SKM-1 (cell line): Measurements from ENCODE around the gene PDCD6IP.

Experiments
- DNase-seq: peaks from one replicate; lab custom pipeline; 2025; ENCODE audit not compliant: unreplicated experiment; lab: John Stamatoyannopoulos, UW

The PDCD6IP gene

DNA sequence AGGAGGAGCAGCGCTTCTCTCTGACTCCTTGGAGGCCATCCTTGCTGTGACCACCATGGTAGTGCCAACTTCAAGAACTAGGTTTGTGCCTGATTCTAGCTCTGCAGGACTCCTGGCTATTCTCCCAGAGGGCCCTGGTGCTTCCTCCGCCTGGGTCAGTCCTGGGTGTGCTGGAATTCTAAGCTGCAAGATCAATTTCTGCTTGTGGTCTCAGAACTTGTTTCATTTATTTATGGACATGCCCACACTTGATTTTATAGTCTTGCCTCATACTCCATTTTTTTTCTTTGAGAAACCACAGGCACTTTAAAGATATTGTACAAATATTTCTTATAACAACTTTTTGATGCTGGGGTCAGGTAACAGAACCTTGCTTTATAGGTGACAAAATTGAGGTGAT, 87.6 kb downstream of the PDCD6IP start:
- DNase-seq = no peak

DNA sequence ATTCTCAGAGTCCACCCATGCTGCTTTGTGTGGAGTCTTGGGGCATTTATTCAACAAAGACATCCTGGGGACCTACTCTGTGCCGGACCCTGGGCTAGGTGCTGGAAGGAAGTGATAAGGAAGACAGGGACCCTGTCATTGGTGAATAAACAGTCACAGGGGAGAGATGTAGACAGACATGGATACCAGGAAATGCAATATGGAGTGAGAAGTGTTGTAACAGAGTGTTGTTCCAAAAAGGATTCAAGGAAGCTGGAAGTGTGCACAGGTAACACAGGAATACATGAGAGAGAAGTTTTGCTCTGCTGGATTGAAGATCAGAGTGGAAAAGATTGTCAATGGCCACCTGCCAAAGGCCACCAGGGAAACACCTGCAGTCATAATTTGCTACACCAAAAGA, 89.0 kb downstream of the PDCD6IP start:
- no peak for DNase-seq

DNA sequence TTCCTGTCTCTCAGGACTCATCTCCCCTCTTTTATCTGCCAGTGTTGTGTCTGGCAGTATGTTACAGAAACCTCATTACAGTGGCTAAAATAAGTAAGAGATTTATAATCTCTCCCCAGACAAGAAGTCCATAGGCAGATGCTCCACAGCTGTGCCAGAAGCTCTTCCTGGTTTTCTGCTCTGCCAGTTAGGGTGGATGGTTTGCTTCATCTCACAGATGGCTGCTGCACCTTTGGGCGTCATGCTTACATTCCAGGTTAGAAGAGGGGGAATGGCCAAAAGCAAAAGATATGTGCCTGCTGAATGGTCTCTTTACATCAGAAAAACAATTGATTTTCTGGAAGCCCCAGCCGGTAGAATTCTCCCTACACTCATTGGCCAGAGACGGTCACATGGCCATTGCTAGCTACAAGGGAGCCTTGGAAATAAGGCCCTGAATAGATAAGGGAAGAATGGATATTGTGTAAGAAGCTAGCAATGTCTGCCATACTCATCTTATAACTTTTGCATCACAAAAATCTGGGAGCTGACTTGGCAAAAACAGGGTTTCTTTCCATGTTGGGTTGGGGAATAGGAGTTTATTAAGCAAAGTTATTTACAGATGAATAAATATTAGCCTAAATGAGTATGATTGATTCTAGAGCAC, 91.1 kb downstream of the PDCD6IP start:
- DNase-seq = no peak

DNA sequence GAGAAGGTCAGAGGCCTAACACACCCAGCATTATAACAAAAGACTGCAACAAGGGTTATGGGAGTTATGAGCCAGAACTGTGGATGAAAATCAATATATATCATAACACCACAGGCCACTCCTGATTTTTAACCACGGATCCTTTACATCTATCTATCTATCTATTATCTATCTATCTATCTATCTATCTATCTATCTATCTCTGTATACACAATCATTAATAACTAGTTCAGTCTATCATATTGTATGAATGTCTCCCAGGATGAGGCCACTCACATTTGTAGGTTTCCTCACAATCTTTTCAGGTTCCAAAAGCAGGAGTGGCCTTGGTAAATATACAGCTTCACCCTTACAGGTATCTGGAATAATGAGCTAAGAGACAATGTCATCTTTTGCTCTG, 94.2 kb downstream of the PDCD6IP start:
- DNase-seq = no peak

DNA sequence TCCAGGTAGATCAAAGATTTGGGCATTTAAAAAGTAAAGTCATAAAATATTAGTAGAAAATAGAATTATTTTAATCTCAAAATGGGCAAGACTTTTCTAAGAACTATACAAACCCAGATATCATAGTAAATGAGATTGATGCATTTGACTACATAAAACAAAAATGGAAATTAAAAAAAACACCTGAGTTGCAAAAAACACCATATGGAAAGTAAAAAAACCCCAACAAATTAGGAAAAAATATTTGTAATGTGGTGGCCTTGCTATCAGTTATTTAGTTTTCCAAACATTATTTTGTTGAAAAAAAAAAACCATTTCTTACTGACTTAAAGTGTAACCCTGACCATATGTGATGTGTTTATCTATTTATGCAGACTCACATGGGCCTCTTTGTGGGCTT, 97.2 kb downstream of the PDCD6IP start:
- DNase-seq = no peak

DNA sequence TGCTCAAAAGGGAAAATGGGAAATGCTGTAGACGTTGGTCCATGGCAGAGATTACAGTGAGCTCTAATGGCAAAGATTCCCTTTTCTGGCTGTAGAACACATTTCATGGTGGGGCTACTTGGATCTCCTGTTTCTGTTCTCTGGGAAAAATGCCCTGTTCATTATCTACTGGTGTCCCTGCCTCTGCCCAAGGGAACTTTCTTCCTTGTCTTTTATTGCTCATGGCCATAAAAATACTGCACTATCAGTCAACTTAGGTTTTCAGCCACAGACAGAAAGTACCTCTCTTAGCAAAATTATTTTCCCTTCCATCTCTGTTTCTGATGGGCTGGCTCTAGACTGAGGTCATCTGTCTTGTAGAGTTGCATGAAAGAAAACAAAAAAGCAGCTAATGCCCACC, 98.9 kb downstream of the PDCD6IP start:
- DNase-seq = no peak

DNA sequence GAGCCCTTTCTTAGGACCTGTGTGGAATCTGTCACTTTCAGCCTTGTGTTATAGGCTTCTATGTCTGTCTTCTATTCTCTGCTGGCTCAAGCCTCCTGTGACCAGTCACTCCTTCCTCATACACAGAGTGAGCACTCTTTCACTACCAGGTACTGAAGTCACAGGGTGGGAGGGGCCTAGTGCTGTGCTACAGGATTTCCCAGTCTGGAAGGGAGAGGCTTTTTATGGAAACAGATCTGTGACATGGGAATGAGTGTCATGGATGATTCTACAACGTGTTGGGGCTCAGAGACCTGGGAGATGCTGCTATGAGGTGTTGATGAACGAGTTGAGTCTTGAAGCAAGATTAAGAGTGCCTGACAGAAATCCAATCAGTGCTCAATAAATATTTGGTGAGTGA, 100.5 kb downstream of the PDCD6IP start:
- DNase-seq = no peak

DNA sequence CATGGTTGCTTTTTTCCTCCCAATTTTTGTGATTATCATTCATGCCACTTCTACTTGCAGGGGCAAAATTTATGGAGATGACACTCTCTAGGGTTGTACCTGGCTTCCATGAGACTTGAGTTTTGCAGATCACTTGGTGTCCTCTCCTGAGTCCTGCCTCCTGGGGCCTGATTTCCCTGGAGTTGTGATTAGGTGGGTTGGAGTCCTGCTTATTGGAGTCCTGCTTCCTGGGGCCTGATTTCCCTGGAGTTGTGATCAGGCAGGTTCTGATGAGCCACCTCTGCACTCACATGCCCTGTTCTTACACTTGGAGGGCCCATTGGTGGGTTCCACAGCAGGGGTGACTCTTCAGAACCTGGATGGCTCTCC, 102.0 kb downstream of the PDCD6IP start:
- DNase-seq = no peak

DNA sequence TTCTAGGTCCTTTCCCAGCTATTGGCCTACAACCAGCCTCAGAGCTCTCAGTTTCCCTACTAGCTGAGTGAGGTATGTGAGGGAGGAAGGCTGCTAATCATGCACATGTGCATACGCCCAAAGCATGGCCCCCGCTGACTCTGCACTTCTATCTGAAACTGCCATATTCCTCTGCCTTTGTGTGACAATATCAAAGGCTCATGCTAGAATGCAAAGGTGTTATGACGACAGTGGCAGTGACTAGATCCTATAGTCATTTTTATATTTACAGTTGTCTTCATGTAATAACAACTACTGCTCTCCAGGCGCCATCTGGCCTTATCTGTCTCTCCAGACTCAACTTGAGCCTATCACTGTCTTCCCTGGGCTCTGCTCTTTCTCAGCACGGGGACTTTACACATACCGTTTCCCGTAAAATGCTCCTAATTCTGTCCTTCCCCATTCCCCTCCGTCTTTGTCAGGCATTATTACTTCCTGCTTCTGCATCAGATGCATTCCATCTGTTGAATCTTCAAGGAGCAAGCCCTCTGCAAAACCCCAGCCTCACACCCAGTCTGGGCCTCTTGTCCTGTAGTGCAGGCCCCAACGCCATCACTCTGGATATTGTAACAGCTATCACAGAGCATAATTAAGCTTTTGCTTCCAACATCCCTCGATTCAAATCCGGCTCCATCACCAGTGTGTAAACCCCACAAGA, 102.5 kb downstream of the PDCD6IP start:
- DNase-seq = no peak

DNA sequence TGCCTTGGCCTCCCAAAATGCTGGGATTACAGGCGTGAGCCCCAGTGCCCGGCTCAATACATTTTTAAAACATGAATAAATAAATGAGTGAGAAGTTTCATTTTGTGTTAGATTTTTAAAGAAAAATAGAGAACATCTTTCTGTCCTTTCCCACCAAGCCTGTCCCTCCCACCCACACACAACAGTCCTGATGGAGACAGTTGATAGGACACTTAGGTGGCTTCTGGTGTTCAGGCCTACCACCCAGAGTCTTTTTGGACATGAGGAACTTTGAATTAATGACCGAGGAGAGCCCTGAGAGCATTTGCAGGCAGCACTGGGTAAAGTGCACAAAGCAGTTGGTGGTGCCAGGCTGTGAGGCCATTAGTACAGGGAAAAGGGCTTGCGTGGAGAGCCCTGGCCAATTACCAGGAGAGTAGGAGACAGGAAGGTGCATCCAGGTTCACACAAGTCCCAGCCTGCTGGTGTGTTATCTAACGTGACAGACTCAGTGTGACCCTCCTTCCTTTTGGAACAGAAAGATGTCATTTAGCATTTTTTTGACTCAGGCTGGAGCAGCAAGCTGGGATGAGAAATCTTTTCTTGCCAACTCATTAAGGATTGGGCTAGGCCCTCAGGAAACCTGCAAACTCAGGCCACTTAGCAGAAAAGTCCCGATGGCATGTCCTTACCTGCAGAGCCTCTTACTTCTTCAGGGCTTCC, 103.6 kb downstream of the PDCD6IP start:
- no peak for DNase-seq

DNA sequence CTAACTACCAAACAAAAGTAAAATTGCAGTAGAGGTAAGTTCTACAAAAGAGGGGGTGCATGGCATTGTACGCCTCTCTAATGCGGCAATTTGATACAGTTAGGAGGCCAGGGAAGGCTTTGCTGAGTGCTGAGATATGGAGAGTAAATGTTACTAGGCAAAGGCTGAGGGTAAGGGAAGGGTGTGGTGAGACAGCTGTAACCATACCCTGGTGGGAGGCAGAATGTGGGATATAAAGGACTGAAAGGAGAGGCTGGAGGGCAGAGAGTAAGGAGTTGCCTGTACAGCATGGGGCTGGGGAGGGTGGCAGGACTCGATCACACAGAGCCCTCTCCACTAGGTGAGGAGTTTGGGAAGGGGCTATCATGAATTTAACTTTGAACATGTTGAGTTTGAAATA, 106.3 kb downstream of the PDCD6IP start:
- DNase-seq = no peak

DNA sequence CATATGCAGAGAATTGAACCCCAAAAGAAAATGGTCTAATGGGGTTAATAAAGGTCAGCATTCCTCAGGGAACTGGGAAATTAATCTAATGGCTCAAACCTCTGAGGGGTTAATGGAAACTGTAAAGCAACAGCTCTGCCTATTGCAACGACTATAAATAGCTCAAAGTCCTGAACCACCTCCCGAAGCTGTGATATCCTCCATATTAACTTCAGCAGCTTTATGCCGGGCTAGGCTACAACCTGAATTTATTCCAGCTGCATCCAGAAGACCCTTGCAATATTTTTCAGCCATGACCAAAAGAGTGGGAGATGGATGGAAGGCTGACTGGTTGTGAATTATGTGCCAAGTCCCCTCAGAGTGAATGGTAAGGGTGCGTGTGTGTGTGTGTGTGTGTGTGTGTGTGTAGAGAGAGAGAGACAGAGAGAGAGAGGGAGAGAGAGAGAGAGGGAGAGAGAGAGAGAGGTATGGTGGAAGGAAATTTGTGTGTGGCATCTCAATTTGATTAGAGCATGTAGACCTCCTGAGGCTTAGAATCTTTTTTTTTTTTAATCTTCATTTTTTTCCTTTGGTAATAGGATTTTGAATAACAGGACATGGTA, 109.9 kb downstream of the PDCD6IP start:
- no peak for DNase-seq

DNA sequence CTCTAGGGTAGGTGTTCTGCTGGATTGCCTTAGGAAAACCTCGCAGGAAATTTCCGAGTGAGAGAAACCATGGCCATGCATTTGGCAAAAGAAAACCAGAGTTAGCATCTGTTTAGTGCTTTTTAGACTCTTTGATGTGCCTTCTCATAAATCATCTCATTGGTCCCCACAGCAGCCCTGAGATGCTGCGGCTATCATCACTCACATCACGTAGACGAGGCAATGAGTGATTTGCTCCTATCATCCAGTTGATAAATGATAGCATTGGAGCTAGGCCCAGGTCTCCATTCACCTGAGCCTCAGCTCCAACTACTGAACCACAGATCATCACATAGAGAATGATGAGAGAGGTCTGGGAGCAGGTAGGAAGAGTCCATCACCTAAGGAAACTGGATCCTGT, 111.1 kb downstream of the PDCD6IP start:
- no peak for DNase-seq

DNA sequence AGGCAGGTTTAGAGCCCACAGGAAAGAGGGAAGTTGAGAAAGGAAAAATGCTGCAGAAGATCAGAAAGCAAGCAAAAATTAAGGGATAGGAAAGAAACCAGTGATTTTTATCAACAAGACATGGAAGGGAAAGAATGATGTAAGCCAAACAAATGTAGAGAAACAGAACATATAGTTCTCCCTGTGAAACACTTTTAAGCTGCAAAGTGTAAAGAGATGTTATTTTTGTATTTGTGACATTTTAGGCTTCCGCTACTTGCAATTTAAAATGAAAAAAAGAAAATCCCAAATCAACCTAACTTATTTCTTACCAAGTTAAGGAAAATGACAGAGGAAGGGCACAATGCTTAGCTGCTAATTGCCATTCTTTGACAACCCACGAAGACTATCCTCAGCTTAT, 111.6 kb downstream of the PDCD6IP start:
- DNase-seq = no peak

DNA sequence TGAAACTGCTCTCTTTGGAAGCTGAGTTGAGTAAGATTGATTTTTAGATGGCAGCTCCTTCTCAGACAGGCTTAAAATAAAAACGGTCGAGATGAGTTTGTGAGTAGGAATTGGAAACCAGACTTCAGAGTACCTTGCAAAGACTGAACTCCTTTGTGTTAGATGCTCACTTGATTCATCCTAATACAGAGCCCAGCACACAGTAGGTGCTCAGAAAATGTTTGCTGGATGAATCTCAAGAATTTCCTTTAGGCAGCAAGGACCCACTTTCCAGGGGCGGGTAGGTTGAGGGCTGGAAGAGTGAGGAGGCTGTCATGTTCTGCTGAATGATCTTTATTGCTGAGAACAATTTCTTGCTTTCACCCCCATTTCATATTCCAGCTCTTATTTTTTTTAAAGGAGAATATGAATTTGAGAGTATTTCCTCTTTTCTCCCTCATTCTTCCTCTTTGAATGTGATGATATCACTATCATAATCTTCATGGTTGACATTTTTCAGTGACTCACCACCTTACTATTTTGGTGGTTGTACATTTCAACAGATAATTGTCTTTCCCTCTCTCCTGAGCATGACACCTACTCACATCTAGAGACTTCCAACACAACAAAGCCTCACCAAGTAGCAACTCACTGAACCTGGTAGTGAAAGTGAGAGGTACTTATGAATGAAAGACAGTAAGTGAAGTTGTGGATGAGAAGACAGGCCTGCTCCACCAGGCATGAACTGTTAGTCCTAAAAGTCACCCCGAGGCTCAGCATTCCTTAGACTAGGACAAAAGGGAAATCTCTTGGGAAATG, 113.3 kb downstream of the PDCD6IP start:
- DNase-seq = peak; percentile 19

DNA sequence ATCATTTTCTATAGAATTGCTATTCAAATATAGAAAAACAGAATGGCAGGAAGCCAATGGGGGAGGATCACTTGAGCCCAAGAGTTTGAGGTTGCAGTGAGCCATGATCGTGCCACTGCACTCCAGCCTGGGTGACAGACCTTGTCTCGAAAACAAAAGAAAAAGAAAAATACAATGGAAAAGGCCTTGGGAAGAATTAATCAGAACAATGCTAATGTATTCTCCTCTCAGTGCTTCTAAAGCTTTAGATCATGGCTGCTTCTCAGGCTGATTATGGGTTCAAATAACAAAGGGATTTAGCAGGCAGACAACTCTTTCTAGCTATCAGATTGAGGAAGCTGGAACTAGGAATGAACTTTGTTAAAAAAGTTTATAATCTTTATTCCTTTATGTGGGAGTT, 115.8 kb downstream of the PDCD6IP start:
- no peak for DNase-seq

DNA sequence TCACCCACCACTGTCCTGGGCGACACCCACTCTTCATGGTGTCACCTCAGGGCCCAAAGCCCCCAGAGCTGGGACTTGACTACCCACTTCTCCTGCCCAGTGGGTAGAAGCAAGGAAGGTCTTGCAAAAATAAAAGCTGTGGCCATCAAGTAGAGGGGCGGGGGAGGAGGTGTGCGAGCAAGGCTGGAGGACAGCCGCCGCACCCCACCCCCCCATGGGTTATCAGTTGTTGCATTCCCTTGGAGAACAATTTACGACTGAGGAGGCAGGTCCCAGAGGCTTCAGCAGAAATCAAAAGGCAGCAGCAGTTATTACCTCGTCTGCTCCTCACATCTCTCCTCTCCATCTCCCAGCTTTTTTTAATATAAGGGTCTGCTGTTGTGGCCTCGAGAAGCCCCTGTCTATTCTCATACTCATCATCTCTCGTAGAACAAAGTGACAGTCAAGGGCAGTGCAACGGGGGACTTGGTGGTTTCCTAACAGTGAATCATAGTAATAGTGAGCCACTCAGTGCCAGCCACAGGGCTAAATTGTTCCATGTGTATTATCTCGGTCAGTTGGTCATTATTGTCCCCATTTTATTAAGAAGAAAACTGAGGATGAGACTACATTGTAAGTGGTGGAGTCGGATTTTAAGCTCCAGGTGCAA, 116.4 kb downstream of the PDCD6IP start:
- no peak for DNase-seq

DNA sequence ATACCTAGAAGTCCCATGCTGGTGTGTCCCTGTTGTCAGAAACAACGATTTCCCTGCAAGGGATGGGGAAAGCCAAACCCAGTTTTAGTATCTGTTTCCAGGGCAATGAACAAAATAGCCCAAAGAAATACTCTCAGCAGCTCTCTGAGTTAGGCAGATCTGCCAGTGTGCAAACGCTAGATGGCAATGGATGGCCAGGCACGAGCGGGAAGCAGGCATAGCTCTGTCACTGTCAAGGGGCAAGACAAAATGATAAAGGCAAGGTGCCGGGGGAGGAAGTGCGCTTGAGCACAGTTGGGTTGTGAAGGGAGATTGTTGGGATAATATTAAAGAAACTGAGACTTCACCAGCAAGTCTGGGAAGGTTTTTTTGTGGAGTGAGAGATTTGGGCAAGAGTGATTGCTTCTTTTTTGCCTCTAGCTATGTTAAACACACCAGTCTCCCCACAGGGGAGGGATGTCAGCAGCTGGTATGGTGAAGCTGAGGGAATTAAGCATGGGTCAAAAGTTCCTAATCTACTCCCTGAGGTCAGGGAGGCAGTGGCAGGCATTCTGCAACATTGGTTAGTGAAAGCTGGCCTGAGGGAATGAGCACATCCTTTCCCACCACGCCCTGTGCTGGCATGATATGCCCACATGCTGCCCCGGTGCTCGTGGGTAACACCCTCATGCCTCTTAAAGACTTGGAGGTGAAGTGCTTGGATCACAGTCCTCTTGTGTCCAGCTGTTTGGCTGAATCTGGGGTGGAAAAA, 117.5 kb downstream of the PDCD6IP start:
- DNase-seq = no peak

DNA sequence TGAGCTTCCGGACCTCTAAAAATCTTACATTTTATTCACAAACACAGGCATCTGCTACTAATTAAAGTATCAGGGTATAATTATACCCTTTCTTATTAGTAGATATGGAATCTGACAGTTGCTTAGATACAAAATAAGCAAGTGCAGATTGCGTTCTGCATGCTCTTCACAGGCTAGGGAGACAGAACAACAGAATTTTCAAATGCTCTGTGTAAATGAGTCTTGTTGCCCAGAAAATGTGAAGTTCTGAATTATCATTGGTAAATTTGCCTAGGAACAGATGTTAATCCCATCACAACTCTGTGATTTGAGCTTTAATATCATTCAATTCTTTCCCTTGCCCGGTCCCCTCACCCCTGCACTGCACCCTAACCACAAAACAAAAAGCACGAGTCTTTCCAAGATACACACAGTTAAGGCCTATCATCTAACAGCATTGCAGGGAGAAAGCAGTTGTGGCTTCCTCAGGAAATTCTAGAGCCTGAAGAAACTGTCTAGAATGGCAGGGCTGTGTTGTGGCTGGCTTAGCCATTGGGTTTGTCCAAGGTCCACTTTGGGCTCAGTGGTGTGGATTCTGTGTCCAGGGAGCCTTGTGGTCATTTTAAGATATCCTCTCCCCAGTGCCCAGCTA, 119.8 kb downstream of the PDCD6IP start:
- DNase-seq = no peak
